WERI-Rb-1 (cell line): ENCODE measurements around the gene SNX14.

Experiments used
- DNase-seq: peaks from one replicate; pipeline ENCODE4 v3.0.0-alpha.2; 2020
- H3K27ac ChIP-seq: fragments of 250-450 bp; sonication (Bioruptor Pico); 2 replicates; pipeline ENCODE4 v1.5.1; 2020; ENCODE audit warnings: mild to moderate bottlenecking, moderate library complexity
- H3K27me3 ChIP-seq: fragments of 250-450 bp; sonication (Bioruptor Pico); 2 replicates; pipeline ENCODE4 v1.5.1; 2021; ENCODE audit warnings: mild to moderate bottlenecking, low read depth, moderate library complexity; ENCODE audit not compliant: insufficient read depth, severe bottlenecking
- H3K36me3 ChIP-seq: fragments of 250-450 bp; sonication (Bioruptor Pico); 2 replicates; pipeline ENCODE4 v1.5.1; 2020; ENCODE audit warnings: mild to moderate bottlenecking, moderate library complexity
- H3K4me3 ChIP-seq: 2 replicates; pipeline ENCODE4 v1.5.1; 2011; ENCODE audit warnings: low read depth, mild to moderate bottlenecking, control low read depth, low read length
- H3K9me3 ChIP-seq: fragments of 250-450 bp; sonication (Bioruptor Pico); 2 replicates; pipeline ENCODE4 v1.5.1; 2021; ENCODE audit warnings: mild to moderate bottlenecking, moderate library complexity; ENCODE audit not compliant: severe bottlenecking
- TF ChIP-seq, protein P1 (sequence below): IDR thresholded peaks from 2 replicates; pipeline ENCODE4 v1.5.1; 2011; ENCODE audit warnings: low read depth, mild to moderate bottlenecking, control low read depth, inconsistent platforms, low read length

The SNX14 gene

DNA sequence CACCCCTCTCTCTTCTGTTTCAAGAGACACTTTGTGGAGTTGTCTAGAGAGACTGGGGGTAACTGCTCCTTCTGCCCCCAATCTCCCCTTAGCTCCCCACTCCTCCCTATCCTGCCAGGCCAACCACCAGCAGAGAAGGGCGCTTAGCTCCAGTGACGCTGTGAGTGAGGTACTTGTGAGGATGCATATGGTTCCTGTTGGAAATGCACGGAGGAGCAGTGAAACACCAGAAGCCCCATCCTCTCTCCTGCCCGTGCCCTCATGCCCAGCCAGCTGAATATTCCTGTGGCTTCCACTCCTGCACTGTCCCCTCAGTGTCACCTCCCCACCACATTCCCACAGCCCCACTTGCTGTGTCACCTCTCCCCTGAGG lies 131.9 kb downstream of the SNX14 start:
- H3K36me3 ChIP-seq, result no peaks in the 10 kb centered on the region
- DNase-seq, result no peak
- H3K27ac ChIP-seq, result no peak overlapping the region
- peaks cover 61% of the 10 kb centered on the region for H3K27me3 ChIP-seq
- H3K9me3 ChIP-seq, result no peaks in the 10 kb centered on the region
- TF ChIP-seq, protein P1, sequence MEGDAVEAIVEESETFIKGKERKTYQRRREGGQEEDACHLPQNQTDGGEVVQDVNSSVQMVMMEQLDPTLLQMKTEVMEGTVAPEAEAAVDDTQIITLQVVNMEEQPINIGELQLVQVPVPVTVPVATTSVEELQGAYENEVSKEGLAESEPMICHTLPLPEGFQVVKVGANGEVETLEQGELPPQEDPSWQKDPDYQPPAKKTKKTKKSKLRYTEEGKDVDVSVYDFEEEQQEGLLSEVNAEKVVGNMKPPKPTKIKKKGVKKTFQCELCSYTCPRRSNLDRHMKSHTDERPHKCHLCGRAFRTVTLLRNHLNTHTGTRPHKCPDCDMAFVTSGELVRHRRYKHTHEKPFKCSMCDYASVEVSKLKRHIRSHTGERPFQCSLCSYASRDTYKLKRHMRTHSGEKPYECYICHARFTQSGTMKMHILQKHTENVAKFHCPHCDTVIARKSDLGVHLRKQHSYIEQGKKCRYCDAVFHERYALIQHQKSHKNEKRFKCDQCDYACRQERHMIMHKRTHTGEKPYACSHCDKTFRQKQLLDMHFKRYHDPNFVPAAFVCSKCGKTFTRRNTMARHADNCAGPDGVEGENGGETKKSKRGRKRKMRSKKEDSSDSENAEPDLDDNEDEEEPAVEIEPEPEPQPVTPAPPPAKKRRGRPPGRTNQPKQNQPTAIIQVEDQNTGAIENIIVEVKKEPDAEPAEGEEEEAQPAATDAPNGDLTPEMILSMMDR, result no peak
- H3K4me3 ChIP-seq, result no peak overlapping the region

DNA sequence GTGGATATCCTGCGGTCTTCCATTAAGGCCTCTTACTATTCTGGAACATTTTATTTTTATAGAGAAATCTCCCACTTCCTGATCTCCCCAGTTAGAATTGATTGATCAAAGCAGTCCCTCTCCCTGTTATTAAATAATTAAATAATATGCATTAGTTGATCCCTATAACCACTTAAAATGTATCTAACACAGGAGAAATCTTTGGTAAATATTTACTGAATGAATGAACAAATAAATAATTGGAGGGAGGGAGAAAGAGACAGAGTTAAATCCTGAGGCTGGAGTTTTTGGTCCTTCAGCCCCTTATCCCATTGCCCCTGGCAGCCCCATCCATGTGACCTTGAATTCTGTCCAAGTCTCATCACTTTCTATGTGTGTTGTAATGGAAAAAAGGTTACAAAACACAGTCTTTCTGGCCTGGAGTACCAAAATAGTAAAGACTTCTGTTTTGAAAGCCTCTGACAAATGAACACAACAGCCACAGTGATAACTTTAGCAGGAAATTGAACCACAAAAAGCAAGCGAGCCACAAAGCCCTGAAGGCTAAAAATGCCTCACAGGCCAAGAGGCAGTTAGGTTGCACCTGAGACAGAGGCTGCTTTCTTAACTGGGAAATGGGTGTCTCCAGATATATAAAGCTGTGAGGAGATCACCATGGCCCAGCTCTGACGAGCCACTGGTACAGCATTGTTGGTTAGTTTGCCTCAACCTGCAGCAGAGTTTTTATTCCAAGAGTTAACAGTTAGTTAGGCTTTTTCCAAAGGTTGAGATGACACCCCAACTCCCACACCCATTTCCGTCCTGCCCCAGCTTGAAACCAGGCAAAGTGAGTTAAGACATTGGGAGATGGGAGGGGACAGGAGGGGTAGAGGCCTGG lies 132.5 kb downstream of the SNX14 start:
- DNase-seq, result no peak

DNA sequence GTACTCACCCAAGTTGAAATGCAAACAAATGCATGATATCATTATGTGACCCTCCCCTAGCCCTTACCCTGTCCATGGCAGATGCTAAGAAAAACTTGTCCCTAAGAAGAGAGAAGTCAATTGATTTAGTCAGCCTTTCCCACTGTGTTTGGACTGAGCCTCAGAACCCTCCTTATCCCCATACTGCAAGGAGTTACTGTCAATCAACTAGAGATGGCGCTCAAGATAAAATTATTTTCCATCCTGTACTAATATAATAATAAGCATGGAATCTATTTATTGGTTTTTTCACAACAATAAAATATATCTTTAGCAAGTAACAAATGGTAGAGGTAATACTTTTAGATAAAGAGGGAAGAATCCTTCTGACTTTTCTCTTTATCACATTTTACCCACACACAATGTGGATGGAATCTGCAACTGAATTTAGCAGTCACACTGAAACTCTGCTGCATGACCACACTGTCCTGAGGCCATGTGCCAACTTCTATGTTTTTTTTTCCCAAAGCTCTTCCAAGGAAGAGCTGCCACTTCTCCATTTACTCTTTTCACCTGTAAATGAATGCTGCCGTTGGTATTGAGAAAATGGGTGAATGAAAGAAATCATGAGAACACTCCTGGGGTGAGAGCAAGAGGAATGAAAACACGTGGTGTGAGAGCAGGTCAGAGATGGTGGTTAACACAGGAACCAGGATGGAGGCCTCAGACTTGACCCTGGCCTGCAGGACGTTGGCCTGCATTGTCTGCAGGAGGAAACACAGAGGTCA lies 133.3 kb downstream of the SNX14 start:
- no peak for DNase-seq
- TF ChIP-seq, protein P1, result no peak
- no peak overlapping the region for H3K4me3 ChIP-seq
- no peak overlapping the region for H3K27ac ChIP-seq
- H3K9me3 ChIP-seq, result no peaks in the 10 kb centered on the region
- no peaks in the 10 kb centered on the region for H3K36me3 ChIP-seq
- H3K27me3 ChIP-seq, result peaks cover 65% of the 10 kb centered on the region

More for the DNA sequence above, 132.5 kb downstream of the SNX14 start:
- Histone ChIP-seq H3K27me3 (peaks cover 68% of the 10 kb centered on the region), H3K9me3 (no peaks in the 10 kb centered on the region), H3K36me3 (no peaks in the 10 kb centered on the region), H3K4me3 (no peak overlapping the region), H3K27ac (no peak overlapping the region)
- TF ChIP-seq, protein P1, result no peak

DNA sequence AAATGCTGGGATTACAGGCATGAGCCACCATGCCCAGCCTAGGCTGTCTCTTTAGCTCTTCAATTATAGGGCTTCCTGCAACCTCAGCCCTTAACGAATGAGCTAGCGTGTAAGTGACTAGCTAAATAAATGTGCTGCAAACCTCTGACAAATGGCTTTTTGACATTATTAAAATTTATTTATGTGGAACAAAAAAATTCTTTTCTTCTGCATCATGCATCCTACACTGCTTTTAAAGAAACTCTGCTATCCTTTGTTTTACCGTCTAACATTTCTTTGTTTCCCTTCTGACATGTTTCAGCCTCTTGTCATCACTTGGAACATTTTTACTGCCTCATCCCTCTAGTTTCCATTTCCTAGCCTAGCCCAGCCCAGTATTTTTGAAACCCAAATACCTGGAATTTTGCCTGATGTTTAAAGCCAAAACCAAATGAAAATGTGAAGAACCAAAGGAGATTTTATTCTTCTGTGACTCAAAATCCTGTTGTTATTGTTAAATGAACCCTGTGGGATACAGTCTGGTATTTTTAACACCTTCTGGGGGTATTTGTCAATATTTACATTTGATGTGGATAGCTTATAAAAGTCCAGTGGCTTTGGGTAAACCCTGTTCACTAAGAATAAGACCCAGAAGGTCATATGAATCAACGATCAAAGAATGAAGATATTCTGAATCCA lies 134.3 kb downstream of the SNX14 start:
- no peak overlapping the region for H3K27ac ChIP-seq
- TF ChIP-seq, protein P1, result no peak

DNA sequence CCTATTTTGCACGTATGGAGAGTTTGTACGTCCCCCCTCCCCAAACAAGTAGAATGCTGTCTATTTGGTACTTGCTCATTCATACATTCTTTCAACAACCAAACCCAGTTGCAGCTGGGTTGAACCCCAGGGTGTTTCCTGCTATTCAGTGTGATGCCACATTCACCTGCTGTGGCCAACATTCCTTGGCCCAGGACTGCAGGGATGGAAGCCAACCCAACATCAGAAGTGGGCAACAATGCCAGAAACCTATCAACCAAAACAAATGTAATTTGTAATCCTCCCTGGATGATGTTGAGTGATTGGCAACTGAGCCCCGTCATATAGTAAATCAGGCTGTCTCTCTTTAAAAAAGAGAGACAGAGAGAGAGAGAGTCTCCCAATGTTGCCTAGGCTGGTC lies 134.9 kb downstream of the SNX14 start:
- Histone ChIP-seq H3K9me3 (no peaks in the 10 kb centered on the region), H3K27ac (no peak overlapping the region), H3K27me3 (peaks cover 71% of the 10 kb centered on the region), H3K36me3 (no peaks in the 10 kb centered on the region), H3K4me3 (no peak overlapping the region)
- TF ChIP-seq, protein P1, result no peak
- no peak for DNase-seq

More for the DNA sequence above, 134.3 kb downstream of the SNX14 start:
- no peak for DNase-seq
- no peak overlapping the region for H3K4me3 ChIP-seq
- H3K9me3 ChIP-seq, result no peaks in the 10 kb centered on the region
- peaks cover 68% of the 10 kb centered on the region for H3K27me3 ChIP-seq
- no peaks in the 10 kb centered on the region for H3K36me3 ChIP-seq
